HEK293 (cell line): ENCODE data around the gene MTFP1.
A peak's percentile ranks its signal among the peaks of the same experiment; 100 is the strongest.

Experiments
- CTCF ChIA-PET: fragments of 350-600 bp; formaldehyde crosslinking; extraction: SDS; loops from one replicate; lab custom pipeline; 2021; ENCODE audit warnings: antibody characterized with exemption; lab: Yijun Ruan, JAX
- POLR2A ChIA-PET: fragments of 300-600 bp; formaldehyde crosslinking; extraction: SDS; loops from one replicate; lab custom pipeline; 2020; ENCODE audit warnings: antibody characterized with exemption, inconsistent platforms; lab: Yijun Ruan, JAX
- H3K27ac ChIP-seq: fragments of 200-500 bp; sonication (Bioruptor generic); 2 replicates; pipeline ENCODE4 v1.5.1; 2014; ENCODE audit warnings: low read depth, low read length, control low read depth, inconsistent platforms; ENCODE audit errors: extremely low read depth
- H3K36me3 ChIP-seq, 2 experiments: fragments of 200-500 bp in 1 of 2; sonication (Bioruptor generic) in 1 of 2; 1 replicate in 1 of 2; 2 replicates in 1 of 2; pipeline ENCODE4 v1.5.1; 2014 to 2017; ENCODE audit warnings: inconsistent platforms in 2 of 2, low read length in 2 of 2; ENCODE audit not compliant: control insufficient read depth in 2 of 2, insufficient read depth in 1 of 2
- H3K4me1 ChIP-seq: fragments of 200-500 bp; sonication (Bioruptor generic); 2 replicates; pipeline ENCODE4 v1.5.1; 2014; ENCODE audit warnings: mild to moderate bottlenecking, low read length, inconsistent platforms; ENCODE audit not compliant: control insufficient read depth, insufficient read depth
- H3K4me3 ChIP-seq: 2 replicates; pipeline ENCODE4 v1.5.1; 2011; ENCODE audit warnings: low read depth, mild to moderate bottlenecking, control low read depth, low read length, moderate library complexity
- H3K9me3 ChIP-seq: fragments of 200-500 bp; sonication (Bioruptor generic); 2 replicates; pipeline ENCODE4 v1.5.1; 2014; ENCODE audit warnings: low read depth, low read length, inconsistent platforms; ENCODE audit not compliant: control insufficient read depth, insufficient read depth
- GLIS1 ChIP-seq: fragments of 450-650 bp; formaldehyde crosslinking; IDR thresholded peaks from 2 replicates; pipeline ENCODE4 v1.5.1; 2016; ENCODE audit warnings: missing biosample characterization, missing genetic modification characterization
- IKZF3 ChIP-seq: fragments of 450-650 bp; IDR thresholded peaks from 2 replicates; pipeline ENCODE4 v1.5.0; 2018; ENCODE audit warnings: missing biosample characterization, mild to moderate bottlenecking, missing genetic modification characterization, moderate library complexity
- KLF17 ChIP-seq: fragments of 450-650 bp; formaldehyde crosslinking; IDR thresholded peaks from 2 replicates; pipeline ENCODE4 v1.5.1; 2016; ENCODE audit warnings: missing biosample characterization, missing genetic modification characterization
- SCRT2 ChIP-seq: fragments of 450-650 bp; formaldehyde crosslinking; IDR thresholded peaks from 2 replicates; pipeline ENCODE4 v1.5.1; 2016; ENCODE audit warnings: missing biosample characterization, missing genetic modification characterization
- ZNF114 ChIP-seq: fragments of 450-650 bp; formaldehyde crosslinking; IDR thresholded peaks from 2 replicates; pipeline ENCODE4 v1.5.0; 2017; ENCODE audit warnings: missing biosample characterization, missing genetic modification characterization
- ZNF18 ChIP-seq: fragments of 450-650 bp; formaldehyde crosslinking; IDR thresholded peaks from 2 replicates; pipeline ENCODE4 v1.5.1; 2016; ENCODE audit warnings: missing biosample characterization, missing genetic modification characterization
- ZNF341 ChIP-seq: fragments of 450-650 bp; formaldehyde crosslinking; IDR thresholded peaks from 2 replicates; pipeline ENCODE4; 2016; ENCODE audit warnings: low read depth, missing biosample characterization, missing genetic modification characterization
- ZNF561 ChIP-seq: fragments of 450-650 bp; IDR thresholded peaks from 2 replicates; pipeline ENCODE4 v1.5.1; 2018; ENCODE audit warnings: missing biosample characterization, missing genetic modification characterization, borderline replicate concordance
- ZNF600 ChIP-seq: fragments of 450-650 bp; formaldehyde crosslinking; IDR thresholded peaks from 2 replicates; pipeline ENCODE4 v1.5.1; 2016; ENCODE audit warnings: missing biosample characterization, missing genetic modification characterization
- ZNF629 ChIP-seq: fragments of 450-650 bp; formaldehyde crosslinking; IDR thresholded peaks from 2 replicates; pipeline ENCODE4 v1.5.1; 2017; ENCODE audit warnings: missing biosample characterization, missing genetic modification characterization
- ZNF707 ChIP-seq: fragments of 450-650 bp; formaldehyde crosslinking; IDR thresholded peaks from 2 replicates; pipeline ENCODE4 v1.5.1; 2016; ENCODE audit warnings: missing biosample characterization, missing genetic modification characterization
- ZNF768 ChIP-seq: fragments of 450-650 bp; formaldehyde crosslinking; IDR thresholded peaks from 2 replicates; pipeline ENCODE4 v1.5.1; 2018; ENCODE audit warnings: missing biosample characterization, mild to moderate bottlenecking, missing genetic modification characterization
- TF ChIP-seq, protein P1 (sequence below): fragments of 450-650 bp; formaldehyde crosslinking; IDR thresholded peaks from 2 replicates; pipeline ENCODE4 v1.5.1; 2016; ENCODE audit warnings: missing biosample characterization, missing genetic modification characterization

Gene MTFP1

DNA sequence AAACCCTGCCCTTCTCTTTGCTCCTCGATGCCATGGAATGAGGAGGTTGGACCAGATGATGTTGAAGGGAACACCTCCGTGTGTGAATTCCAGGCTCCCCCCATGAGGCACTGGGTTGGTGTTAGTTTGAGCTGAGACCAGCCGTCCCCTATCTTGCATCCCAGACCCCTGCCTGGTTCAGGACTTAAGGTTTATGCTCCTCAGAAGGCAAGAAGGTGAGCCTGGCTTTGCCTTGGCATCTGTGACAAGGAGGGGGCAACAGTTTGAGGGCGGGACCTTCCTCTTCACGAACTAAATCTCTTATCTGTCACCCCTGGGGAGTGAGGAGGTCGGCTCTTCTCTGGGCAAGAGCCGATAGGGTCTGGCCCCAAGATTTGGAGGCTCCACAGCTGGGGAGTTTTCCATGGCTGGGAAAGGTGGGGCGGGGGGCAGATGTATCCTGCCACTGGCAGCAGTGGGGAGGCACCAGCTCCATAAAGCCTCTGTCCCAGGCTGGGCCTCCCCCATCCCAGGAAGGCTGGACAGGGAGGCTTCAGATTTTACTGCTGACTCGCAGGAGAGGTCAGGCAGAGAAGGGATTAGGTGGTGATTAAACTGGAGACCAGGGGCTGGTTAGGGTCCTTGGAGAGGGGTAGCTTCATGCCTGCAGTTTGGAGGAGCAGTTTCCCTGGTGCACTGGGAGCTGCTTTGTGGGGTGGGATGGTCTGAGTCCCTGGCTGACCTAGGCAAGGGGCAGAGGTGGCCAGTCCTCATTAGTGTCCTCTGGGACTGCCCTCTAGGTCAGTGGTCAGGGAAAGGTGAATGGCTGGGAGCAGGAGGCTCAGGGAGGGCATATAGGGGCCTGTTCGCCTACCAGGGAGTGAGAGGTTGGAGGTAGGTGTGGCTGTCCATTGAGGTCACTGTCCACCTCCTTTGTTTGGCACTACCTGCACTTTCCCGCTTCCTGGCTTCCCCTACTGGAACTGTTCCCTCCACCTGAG, 27.6 kb upstream of the MTFP1 start:
- Histone ChIP-seq H3K27ac (no peak overlapping the region; the same call in 1 of the 2 replicates), H3K9me3 (no peaks in the 10 kb centered on the region), H3K36me3 (peaks cover 0 to 7% of the 10 kb centered on the region in 2 experiments; a peak in 2 of 3 replicates), H3K4me1 (peaks cover 3% of the 10 kb centered on the region; the same call in 1 of the 2 replicates), H3K4me3 (peak overlapping the region; percentile 80)
- CTCF ChIA-PET: interaction anchor here (0.6 to 2.8 kb wide), 8 partner anchors 10 to 489 kb away, joined by 3 to 18 read pairs (median 4); partner anchors contain the start of gene RNF215
- TF ChIP-seq ZNF561 (tag by site-specific recombination): no peak
- TF ChIP-seq ZNF341 (tag by site-specific recombination): peak; percentile 84
- peak; percentile 35; the same call in 1 of the 2 replicates for TF ChIP-seq GLIS1 (tag by site-specific recombination)
- peak; percentile 26; the same call in 1 of the 2 replicates for TF ChIP-seq IKZF3 (tag by site-specific recombination)
- TF ChIP-seq, protein P1, sequence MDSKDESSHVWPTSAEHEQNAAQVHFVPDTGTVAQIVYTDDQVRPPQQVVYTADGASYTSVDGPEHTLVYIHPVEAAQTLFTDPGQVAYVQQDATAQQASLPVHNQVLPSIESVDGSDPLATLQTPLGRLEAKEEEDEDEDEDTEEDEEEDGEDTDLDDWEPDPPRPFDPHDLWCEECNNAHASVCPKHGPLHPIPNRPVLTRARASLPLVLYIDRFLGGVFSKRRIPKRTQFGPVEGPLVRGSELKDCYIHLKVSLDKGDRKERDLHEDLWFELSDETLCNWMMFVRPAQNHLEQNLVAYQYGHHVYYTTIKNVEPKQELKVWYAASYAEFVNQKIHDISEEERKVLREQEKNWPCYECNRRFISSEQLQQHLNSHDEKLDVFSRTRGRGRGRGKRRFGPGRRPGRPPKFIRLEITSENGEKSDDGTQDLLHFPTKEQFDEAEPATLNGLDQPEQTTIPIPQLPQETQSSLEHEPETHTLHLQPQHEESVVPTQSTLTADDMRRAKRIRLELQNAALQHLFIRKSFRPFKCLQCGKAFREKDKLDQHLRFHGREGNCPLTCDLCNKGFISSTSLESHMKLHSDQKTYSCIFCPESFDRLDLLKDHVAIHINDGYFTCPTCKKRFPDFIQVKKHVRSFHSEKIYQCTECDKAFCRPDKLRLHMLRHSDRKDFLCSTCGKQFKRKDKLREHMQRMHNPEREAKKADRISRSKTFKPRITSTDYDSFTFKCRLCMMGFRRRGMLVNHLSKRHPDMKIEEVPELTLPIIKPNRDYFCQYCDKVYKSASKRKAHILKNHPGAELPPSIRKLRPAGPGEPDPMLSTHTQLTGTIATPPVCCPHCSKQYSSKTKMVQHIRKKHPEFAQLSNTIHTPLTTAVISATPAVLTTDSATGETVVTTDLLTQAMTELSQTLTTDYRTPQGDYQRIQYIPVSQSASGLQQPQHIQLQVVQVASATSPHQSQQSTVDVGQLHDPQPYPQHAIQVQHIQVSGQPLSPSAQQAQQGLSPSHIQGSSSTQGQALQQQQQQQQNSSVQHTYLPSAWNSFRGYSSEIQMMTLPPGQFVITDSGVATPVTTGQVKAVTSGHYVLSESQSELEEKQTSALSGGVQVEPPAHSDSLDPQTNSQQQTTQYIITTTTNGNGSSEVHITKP (tag by site-specific recombination): peak; percentile 76
- TF ChIP-seq SCRT2 (tag by site-specific recombination): peak; percentile 29; the same call in 1 of the 2 replicates
- TF ChIP-seq ZNF707 (tag by site-specific recombination): no peak
- TF ChIP-seq, all 188 proteins: peak for 5
- POLR2A ChIA-PET: interaction anchor here (0.6 to 4.6 kb wide), 11 partner anchors 10 to 194 kb away, joined by 3 to 86 read pairs (median 6); partner anchors contain the start of genes CASTOR1, CCDC157, MTFP1 and PES1

DNA sequence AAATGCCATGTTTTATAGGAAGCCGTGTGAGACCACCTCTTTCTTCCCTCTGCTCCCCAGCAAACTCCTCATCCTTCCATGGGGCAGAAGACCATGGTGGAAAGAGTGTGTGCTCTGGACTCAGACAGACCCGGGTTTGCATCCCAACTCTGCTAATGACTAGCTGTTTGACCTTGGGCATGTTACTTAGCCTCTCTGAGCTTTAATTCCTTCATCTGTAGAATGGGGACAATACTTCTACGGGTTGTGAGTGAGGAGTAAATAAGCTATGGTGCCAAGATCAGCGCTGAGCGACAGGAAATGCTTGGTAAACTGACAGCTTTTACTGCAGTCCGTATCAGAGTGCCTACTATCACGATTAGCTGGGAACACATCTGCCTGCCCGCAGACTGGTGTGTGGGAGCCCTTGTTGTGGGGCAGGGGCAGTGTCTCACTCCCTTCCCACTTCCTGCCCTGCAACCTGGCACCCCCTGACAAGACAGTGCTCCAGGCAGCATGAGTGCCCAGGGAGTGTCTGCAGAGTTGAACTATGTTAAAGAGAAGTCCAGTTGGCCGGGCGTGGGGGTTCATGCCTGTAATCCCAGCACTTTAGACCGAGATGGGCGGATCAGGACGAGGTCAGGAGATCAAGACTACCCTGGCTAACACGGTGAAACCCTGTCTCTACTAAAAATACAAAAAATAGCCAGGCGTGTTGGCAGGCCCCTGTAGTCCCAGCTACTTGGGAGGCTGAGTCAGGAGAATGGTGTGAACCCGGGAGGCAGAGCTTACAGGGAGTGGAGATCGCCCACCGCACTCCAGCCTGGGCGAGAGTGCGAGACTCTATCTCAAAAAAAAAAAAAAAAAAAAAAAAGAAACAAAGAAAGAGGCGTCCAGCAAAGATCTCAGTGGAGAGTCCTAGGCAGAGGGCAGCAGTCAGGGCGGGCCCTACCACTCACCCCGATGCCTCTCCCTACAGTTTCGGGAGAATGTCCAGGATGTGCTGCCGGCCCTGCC, 26.6 kb upstream of the MTFP1 start:
- TF ChIP-seq ZNF600 (tag by site-specific recombination) (0 out of 2 replicates have a peak, but pooled peaks have one; percentile 18), KLF17 (no peak), ZNF341 (tag by site-specific recombination) (no peak), ZNF18 (peak; percentile 30; the same call in 1 of the 2 replicates), ZNF114 (tag by site-specific recombination) (no peak), ZNF768 (tag by site-specific recombination) (peak; percentile 79; the same call in 1 of the 2 replicates), ZNF629 (tag by site-specific recombination) (no peak)
- TF ChIP-seq, all 188 proteins: peak for 3
- Histone ChIP-seq H3K36me3 (peaks cover 0 to 12% of the 10 kb centered on the region in 2 experiments; a peak in 2 of 3 replicates), H3K27ac (no peak overlapping the region), H3K9me3 (no peaks in the 10 kb centered on the region), H3K4me1 (peaks cover 3% of the 10 kb centered on the region; the same call in 1 of the 2 replicates), H3K4me3 (no peak overlapping the region)
- ChIA-PET CTCF (interaction anchor here (0.9 to 1.0 kb wide), 3 partner anchors 28 to 136 kb away, joined by 3 to 4 read pairs (median 3); no protein-coding TSS in a partner anchor), POLR2A (interaction anchor here (0.9 to 4.6 kb wide), 3 partner anchors 10 to 42 kb away, joined by 3 to 86 read pairs (median 14); partner anchors contain the start of genes CCDC157, MTFP1 and SF3A1)
